ENCODE measurements around the gene MARS1. TPM values are rescaled to one million over a fixed set of nuclear protein-coding genes. Genes with fewer than 3 reads are reported as not detected.
A peak's percentile ranks its signal among the peaks of the same experiment; 100 is the strongest.

Gene MARS1
- total and polyA plus RNA-seq, 3 experiments from 2014 or later: 89.8 to 398 (median 386) TPM

DNA sequence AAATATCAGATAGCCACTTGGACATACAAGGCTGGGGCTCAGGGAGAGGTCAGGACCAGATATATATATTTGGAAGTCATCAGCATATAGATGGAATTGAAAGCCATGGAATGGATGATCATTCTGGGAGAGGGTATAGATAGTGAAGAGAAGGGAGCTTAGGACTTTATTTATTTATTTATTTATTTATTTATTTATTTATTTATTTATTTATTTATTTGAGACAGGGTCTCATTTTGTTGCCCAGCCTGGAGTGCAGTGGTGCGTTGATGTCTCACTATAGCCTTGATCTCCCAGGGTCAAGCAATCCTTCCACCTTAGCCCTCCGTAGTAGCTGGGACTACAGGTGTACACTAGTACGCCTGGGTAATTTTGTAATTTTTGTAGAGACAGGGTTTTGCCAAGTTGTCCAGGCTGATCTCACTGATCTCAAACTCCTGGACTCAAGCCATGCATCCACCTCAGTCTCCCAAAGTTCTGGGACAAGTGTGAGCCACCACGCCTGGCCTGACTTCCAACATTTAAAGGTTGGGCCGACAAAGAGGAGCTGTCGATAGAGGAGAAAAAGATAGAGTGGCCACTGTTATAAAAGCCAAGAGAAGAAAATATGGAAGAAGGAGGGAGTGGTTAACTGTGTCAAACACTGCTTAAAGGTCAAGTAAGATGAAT, 41.4 kb upstream of the MARS1 start:
- Mint-ChIP-seq H3K4me3 (no peak overlapping the region), H3K4me1 (no peaks in the 10 kb centered on the region), H3K9me3 (peaks cover 0 to 10% (median 9%) of the 10 kb centered on the region in 5 donors), H3K27ac (peak overlapping the region in 1 of 8 donors; percentile 26), H3K36me3 (peaks cover 0 to 9% (median 0%) of the 10 kb centered on the region in 3 donors), H3K27me3 (peaks cover 6 to 7% of the 10 kb centered on the region in 2 donors)
- Histone ChIP-seq H3K4me1 (ENCODE audit: insufficient read depth, low read length) (no peaks in the 10 kb centered on the region), H3K9me3 (ENCODE audit: low read length) (no peaks in the 10 kb centered on the region), H3K36me3 (ENCODE audit: insufficient read depth, low read length) (no peaks in the 10 kb centered on the region), H3K27ac (ENCODE audit: low read depth, low read length) (no peak overlapping the region), H3K4me3 (ENCODE audit: low read length) (no peak overlapping the region), H3K27me3 (ENCODE audit: insufficient read depth, low read length, poor library complexity, severe bottlenecking) (no peaks in the 10 kb centered on the region)
- ChIA-PET CTCF (interaction anchor here (0.8 to 1.6 kb wide), 2 partner anchors 9 to 16 kb away, joined by 3 read pairs; partner anchors contain the start of gene INHBE), POLR2A (no interaction called here)
- no peak for DNase-seq

DNA sequence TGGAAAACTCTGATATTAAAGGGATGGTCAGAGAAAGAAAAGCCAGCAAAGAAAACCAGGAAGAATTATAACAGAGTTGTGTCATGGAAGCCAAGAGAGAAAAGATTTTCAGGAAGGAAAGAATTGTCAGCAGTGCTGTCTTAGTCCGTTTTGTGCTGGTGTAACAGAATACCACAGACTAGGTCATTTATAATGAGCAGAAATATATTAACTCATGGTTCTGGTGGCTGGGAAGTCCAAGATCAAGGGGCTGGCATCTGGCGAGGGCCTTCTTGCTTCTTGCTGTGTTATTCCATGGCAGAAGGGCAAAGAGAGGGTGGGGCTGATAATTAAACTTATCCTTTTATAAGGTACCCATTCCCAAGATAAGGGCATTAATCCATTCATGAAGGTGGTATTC, 39.2 kb upstream of the MARS1 start:
- Histone ChIP-seq H3K27ac (ENCODE audit: low read depth, low read length) (no peak overlapping the region), H3K27me3 (ENCODE audit: insufficient read depth, low read length, poor library complexity, severe bottlenecking) (no peaks in the 10 kb centered on the region), H3K4me3 (ENCODE audit: low read length) (no peak overlapping the region), H3K4me1 (ENCODE audit: insufficient read depth, low read length) (no peaks in the 10 kb centered on the region), H3K9me3 (ENCODE audit: low read length) (no peaks in the 10 kb centered on the region), H3K36me3 (ENCODE audit: insufficient read depth, low read length) (no peaks in the 10 kb centered on the region)
- Mint-ChIP-seq H3K27ac (peak overlapping the region in 1 of 8 donors; percentile 39), H3K4me1 (no peaks in the 10 kb centered on the region), H3K36me3 (no peaks in the 10 kb centered on the region), H3K27me3 (peaks cover 0 to 3% of the 10 kb centered on the region in 2 donors), H3K9me3 (no peaks in the 10 kb centered on the region), H3K4me3 (no peak overlapping the region)
- ChIA-PET POLR2A (interaction anchor here (0.6 kb wide), 1 partner anchor 11 kb away, joined by 3 read pairs; no protein-coding TSS in a partner anchor), CTCF (interaction anchor here (3.5 kb wide), 1 partner anchor 10 kb away, joined by 19 read pairs; the partner anchor contains the start of gene GLI1)
- DNase-seq: no peak

DNA sequence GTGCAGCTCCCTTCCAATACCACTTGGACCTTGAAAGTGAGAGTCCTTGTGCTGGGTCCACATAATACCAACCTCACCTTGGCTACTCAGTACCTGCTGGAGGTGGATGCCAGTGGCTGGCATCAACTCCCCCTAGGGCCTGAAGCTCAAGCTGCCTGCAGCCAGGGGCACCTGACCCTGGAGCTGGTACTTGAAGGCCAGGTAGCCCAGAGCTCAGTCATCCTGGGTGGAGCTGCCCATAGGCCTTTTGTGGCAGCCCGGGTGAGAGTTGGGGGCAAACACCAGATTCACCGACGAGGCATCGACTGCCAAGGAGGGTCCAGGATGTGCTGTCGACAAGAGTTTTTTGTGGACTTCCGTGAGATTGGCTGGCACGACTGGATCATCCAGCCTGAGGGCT, 38.5 kb upstream of the MARS1 start:
- ChIA-PET POLR2A (no interaction called here), CTCF (interaction anchor here (3.5 kb wide), 1 partner anchor 9 kb away, joined by 19 read pairs; the partner anchor contains the start of gene GLI1)
- peak overlapping the region in 2 of 8 donors; percentile 46 to 56 for H3K27ac Mint-ChIP-seq
- Histone ChIP-seq H3K4me1 (ENCODE audit: insufficient read depth, low read length) (no peaks in the 10 kb centered on the region), H3K9me3 (ENCODE audit: low read length) (no peaks in the 10 kb centered on the region), H3K4me3 (ENCODE audit: low read length) (no peak overlapping the region), H3K36me3 (ENCODE audit: insufficient read depth, low read length) (no peaks in the 10 kb centered on the region), H3K27ac (ENCODE audit: low read depth, low read length) (no peak overlapping the region), H3K27me3 (ENCODE audit: insufficient read depth, low read length, poor library complexity, severe bottlenecking) (no peaks in the 10 kb centered on the region)
- peaks cover 0 to 3% of the 10 kb centered on the region in 2 donors for H3K27me3 Mint-ChIP-seq
- H3K9me3 Mint-ChIP-seq: no peaks in the 10 kb centered on the region
- no peaks in the 10 kb centered on the region for H3K36me3 Mint-ChIP-seq
- no peak overlapping the region for H3K4me3 Mint-ChIP-seq
- no peaks in the 10 kb centered on the region for H3K4me1 Mint-ChIP-seq
- DNase-seq: no peak

DNA sequence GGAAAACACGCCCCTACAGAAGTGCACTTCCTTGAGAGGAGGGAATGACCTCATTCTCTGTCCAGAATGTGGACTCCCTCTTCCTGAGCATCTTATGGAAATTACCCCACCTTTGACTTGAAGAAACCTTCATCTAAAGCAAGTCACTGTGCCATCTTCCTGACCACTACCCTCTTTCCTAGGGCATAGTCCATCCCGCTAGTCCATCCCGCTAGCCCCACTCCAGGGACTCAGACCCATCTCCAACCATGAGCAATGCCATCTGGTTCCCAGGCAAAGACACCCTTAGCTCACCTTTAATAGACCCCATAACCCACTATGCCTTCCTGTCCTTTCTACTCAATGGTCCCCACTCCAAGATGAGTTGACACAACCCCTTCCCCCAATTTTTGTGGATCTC, 37.8 kb upstream of the MARS1 start:
- Histone ChIP-seq H3K36me3 (ENCODE audit: insufficient read depth, low read length) (no peaks in the 10 kb centered on the region), H3K4me3 (ENCODE audit: low read length) (no peak overlapping the region), H3K27ac (ENCODE audit: low read depth, low read length) (no peak overlapping the region), H3K4me1 (ENCODE audit: insufficient read depth, low read length) (no peaks in the 10 kb centered on the region), H3K27me3 (ENCODE audit: insufficient read depth, low read length, poor library complexity, severe bottlenecking) (no peaks in the 10 kb centered on the region), H3K9me3 (ENCODE audit: low read length) (no peaks in the 10 kb centered on the region)
- no peak overlapping the region for H3K27ac Mint-ChIP-seq
- H3K36me3 Mint-ChIP-seq: no peaks in the 10 kb centered on the region
- POLR2A ChIA-PET: no interaction called here
- DNase-seq: no peak
- no peaks in the 10 kb centered on the region for H3K9me3 Mint-ChIP-seq
- CTCF ChIA-PET: interaction anchor here (1.1 to 3.5 kb wide), 2 partner anchors 8 to 27 kb away, joined by 3 to 19 read pairs; partner anchors contain the start of gene GLI1
- H3K4me3 Mint-ChIP-seq: no peak overlapping the region
- no peaks in the 10 kb centered on the region for H3K4me1 Mint-ChIP-seq
- H3K27me3 Mint-ChIP-seq: peaks cover 0 to 3% of the 10 kb centered on the region in 2 donors

DNA sequence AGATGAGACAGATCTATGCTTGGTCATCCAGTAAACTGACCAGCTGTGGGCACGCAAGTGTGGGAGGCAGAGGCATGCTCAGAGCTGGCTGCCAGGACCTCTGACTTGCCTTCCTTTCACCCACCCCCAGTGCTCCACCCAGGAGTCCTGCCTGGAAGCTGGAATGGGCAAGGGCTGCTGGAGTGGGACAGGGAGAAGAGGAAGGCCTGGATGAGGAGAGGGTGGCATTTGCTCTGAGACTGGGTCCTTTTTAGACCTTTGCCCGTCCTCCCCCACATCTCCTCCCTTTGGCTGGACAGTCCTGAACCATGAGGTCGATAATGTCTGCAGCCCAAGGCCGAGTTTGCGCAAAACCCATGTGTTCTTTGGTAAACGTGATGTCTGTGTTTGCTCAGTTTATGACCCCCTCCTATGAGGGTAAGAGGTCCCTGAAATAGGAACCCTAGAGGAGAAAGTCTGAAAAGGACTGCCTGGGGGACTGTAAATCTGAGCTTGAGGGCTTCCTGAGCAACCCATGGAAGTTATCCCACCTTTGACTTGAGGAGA, 36.6 kb upstream of the MARS1 start:
- Mint-ChIP-seq H3K9me3 (no peaks in the 10 kb centered on the region), H3K27me3 (peaks cover 3% of the 10 kb centered on the region in 2 donors), H3K4me3 (no peak overlapping the region), H3K4me1 (peaks cover 3 to 8% (median 5%) of the 10 kb centered on the region in 3 donors), H3K27ac (no peak overlapping the region), H3K36me3 (no peaks in the 10 kb centered on the region)
- H3K4me1 ChIP-seq (ENCODE audit: insufficient read depth, low read length): no peaks in the 10 kb centered on the region
- H3K36me3 ChIP-seq (ENCODE audit: insufficient read depth, low read length): no peaks in the 10 kb centered on the region
- DNase-seq: no peak
- H3K27me3 ChIP-seq (ENCODE audit: insufficient read depth, low read length, poor library complexity, severe bottlenecking): no peaks in the 10 kb centered on the region
- ChIA-PET CTCF (interaction anchor here (0.7 to 2.5 kb wide), 5 partner anchors 10 to 212 kb away, joined by 3 to 9 read pairs (median 3); partner anchors contain the start of gene INHBC), POLR2A (no interaction called here)
- H3K4me3 ChIP-seq (ENCODE audit: low read length): no peak overlapping the region
- no peaks in the 10 kb centered on the region for H3K9me3 ChIP-seq (ENCODE audit: low read length)
- H3K27ac ChIP-seq (ENCODE audit: low read depth, low read length): no peak overlapping the region

DNA sequence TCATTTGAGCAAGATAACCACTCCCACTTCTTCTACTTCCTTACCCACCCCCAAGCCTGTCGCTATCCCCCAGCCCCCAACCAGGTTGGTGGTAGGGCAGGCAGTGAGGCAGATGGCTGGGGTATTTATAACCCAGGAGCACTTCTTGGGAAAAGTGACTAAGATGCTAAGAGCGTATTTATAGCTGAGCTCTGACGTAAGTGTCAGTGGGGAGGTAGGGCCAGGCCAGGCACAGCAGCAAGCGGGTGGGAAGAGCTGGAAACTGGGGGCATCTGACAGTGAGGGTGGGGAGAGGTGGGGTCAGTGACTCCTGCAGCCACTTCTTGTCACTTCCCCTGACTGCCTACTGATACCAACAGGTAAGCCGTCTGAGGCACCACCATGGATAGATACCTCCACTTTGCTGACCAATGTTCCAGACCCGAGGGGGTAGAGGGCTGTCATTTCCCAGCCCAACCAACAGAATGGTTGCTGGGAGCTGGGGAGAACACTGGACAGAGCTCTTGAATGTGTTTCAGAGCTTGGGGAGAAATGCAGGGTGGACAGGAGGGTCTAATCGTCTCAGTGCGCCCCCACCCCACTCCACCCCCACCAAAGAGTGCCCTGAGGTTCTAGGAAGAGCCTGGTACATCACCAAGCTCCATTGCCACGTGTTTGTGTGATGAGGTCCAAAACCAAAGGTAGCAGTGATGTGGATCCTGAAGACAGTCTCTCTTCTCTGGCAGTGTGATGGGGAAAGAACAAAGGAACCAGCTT, 35.5 kb upstream of the MARS1 start:
- peaks cover 3 to 8% (median 5%) of the 10 kb centered on the region in 3 donors for H3K4me1 Mint-ChIP-seq
- H3K4me3 ChIP-seq (ENCODE audit: low read length): no peak overlapping the region
- no peaks in the 10 kb centered on the region for H3K9me3 ChIP-seq (ENCODE audit: low read length)
- H3K36me3 ChIP-seq (ENCODE audit: insufficient read depth, low read length): no peaks in the 10 kb centered on the region
- no peaks in the 10 kb centered on the region for H3K36me3 Mint-ChIP-seq
- peaks cover 3% of the 10 kb centered on the region in 2 donors for H3K27me3 Mint-ChIP-seq
- CTCF ChIA-PET: interaction anchor here (0.7 to 2.6 kb wide), 21 partner anchors 9 to 238 kb away, joined by 3 to 15 read pairs (median 4); partner anchors contain the start of genes B4GALNT1, INHBC, MARS1 and STAC3
- no peaks in the 10 kb centered on the region for H3K27me3 ChIP-seq (ENCODE audit: insufficient read depth, low read length, poor library complexity, severe bottlenecking)
- no peak overlapping the region for H3K27ac Mint-ChIP-seq
- POLR2A ChIA-PET: no interaction called here
- H3K9me3 Mint-ChIP-seq: no peaks in the 10 kb centered on the region
- no peaks in the 10 kb centered on the region for H3K4me1 ChIP-seq (ENCODE audit: insufficient read depth, low read length)
- no peak overlapping the region for H3K27ac ChIP-seq (ENCODE audit: low read depth, low read length)
- DNase-seq: no peak
- H3K4me3 Mint-ChIP-seq: no peak overlapping the region

DNA sequence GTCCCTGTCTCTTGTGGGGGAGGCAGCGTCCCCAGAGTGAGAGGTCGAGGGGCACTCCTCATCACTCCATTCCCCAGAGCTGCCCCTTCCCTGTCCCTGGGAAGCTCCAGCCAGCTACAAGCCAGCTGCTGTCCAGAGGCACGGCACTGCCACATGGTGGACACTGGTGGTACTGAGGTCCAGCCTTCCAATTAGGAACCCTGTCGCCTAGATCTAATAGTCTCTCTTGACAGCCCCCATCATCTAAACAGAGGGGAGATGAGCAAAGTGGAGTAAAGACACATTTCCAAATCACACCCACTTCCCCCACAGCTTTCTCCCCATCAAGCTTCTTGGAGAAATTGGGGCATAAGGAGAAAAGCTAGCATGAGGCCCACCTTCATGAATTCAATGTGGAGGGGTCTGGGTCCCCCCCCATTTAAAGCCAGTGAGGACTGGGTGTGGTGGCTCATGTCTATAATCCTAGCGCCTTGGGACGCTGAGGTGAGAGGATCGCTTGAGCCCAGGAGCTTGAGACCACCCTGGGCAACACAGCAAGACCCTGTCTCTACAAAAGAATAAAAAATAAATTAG, 34.8 kb upstream of the MARS1 start:
- Mint-ChIP-seq H3K27ac (no peak overlapping the region), H3K9me3 (no peaks in the 10 kb centered on the region), H3K4me3 (no peak overlapping the region), H3K27me3 (peaks cover 3% of the 10 kb centered on the region in 2 donors), H3K4me1 (peaks cover 3 to 8% (median 5%) of the 10 kb centered on the region in 3 donors), H3K36me3 (no peaks in the 10 kb centered on the region)
- Histone ChIP-seq H3K27ac (ENCODE audit: low read depth, low read length) (no peak overlapping the region), H3K4me3 (ENCODE audit: low read length) (no peak overlapping the region), H3K9me3 (ENCODE audit: low read length) (no peaks in the 10 kb centered on the region), H3K36me3 (ENCODE audit: insufficient read depth, low read length) (no peaks in the 10 kb centered on the region), H3K4me1 (ENCODE audit: insufficient read depth, low read length) (no peaks in the 10 kb centered on the region), H3K27me3 (ENCODE audit: insufficient read depth, low read length, poor library complexity, severe bottlenecking) (no peaks in the 10 kb centered on the region)
- ChIA-PET CTCF (interaction anchor here (0.7 to 2.6 kb wide), 19 partner anchors 10 to 239 kb away, joined by 3 to 15 read pairs (median 4); partner anchors contain the start of genes B4GALNT1, INHBC, MARS1 and STAC3), POLR2A (no interaction called here)
- DNase-seq: no peak

All from CD8-positive, alpha-beta memory T cell (primary cell).